IPS-18a (cell line): ENCODE data around the gene METTL21C.

ENCODE experiments used
- H3K27ac ChIP-seq: one replicate; pipeline ENCODE4 v1.5.1; 2013; ENCODE audit warnings: low read length
- H3K27me3 ChIP-seq: one replicate; pipeline ENCODE4 v1.6.1; 2013; ENCODE audit warnings: mild to moderate bottlenecking, low read length; ENCODE audit not compliant: control insufficient read depth, insufficient read depth
- H3K36me3 ChIP-seq: one replicate; pipeline ENCODE4 v1.6.1; 2013; ENCODE audit warnings: low read depth, low read length; ENCODE audit not compliant: control insufficient read depth
- H3K4me1 ChIP-seq: one replicate; pipeline ENCODE4 v1.6.1; 2013; ENCODE audit warnings: low read depth, low read length; ENCODE audit not compliant: control insufficient read depth
- H3K4me3 ChIP-seq: one replicate; pipeline ENCODE4 v1.5.1; 2013; ENCODE audit warnings: low read length
- H3K9ac ChIP-seq: one replicate; pipeline ENCODE4 v1.6.1; 2013; ENCODE audit warnings: mild to moderate bottlenecking, low read length, moderate library complexity
- H3K9me3 ChIP-seq: one replicate; pipeline ENCODE4 v1.6.1; 2013; ENCODE audit warnings: low read depth, low read length; ENCODE audit not compliant: control insufficient read depth

METTL21C gene

DNA sequence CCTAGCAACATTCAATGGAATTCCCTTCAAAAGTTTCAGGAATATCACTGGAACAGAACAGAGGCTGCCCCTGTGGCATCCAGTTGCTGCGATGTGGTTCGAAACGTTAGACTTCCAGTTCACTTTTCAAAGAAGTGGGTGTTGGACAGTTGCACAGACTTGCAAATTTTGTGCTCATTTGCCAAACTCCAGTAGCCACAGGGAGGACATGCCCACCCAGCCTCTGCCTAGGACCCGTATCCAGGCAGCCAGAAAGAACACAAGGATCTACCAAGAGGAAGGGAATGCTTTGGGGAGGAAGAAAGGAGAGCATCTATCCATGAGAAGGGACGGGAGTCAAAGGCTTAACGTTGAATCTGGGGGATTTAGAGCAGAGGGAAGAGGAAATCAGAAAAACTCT, at the start of gene METTL21C:
Gene METTL21C, minus strand, starts transcription at position 108 of the 400 bp plus-strand sequence. CDS start 546 bp downstream, outside the sequence.
- Histone ChIP-seq H3K9me3 (no peaks in the 10 kb centered on the region), H3K4me1 (peaks cover 12% of the 10 kb centered on the region), H3K4me3 (no peak within 1 kb of the TSS), H3K9ac (no peak within 1 kb of the TSS), H3K36me3 (no peaks in the 10 kb centered on the region), H3K27me3 (no peaks in the 10 kb centered on the region), H3K27ac (no peak within 1 kb of the TSS)

DNA sequence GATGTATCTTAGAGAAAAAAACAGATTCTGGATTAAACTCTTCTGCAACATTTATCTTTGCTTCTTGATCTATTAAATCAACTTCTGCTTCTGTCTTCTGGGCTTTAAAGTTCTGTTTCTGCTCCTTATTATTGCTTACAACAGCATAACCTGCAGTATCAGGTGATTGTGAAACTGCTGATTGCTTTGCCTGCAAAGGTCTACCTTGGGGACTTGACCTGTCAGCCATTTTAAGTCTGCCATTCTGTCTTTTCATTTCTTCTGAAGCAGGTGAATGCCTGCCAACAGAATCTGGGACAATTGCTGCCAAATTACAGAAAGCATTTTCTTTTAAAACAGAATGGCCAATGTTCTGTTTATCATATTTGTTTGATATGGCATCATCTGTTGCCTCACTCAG, 47.7 kb upstream of the METTL21C start:
- Histone ChIP-seq H3K27me3 (no peaks in the 10 kb centered on the region), H3K4me3 (no peak overlapping the region), H3K4me1 (no peaks in the 10 kb centered on the region), H3K27ac (no peak overlapping the region), H3K9me3 (peaks cover 11% of the 10 kb centered on the region), H3K36me3 (no peaks in the 10 kb centered on the region), H3K9ac (no peak overlapping the region)

DNA sequence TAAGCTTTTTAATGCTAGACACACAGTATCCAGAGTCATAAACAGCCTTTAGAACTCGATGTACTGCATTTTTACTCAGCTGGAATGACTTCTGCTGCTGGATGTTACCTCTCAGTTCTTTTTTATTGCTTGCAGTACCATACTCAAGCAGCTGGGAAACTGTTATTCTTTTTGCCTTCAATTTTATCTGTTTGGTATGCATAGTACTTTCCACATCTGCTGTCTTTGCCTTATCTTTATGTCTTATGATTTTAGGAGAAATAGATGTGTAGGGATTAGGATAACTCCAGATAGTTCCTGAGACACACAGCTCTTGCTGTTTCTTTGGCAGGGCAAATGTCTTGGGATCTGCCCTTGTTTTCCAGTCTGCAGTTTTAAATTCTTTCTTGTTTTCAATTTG, 47.3 kb upstream of the METTL21C start:
- no peaks in the 10 kb centered on the region for H3K27me3 ChIP-seq
- no peaks in the 10 kb centered on the region for H3K36me3 ChIP-seq
- no peaks in the 10 kb centered on the region for H3K4me1 ChIP-seq
- H3K9me3 ChIP-seq, result peaks cover 11% of the 10 kb centered on the region
- no peak overlapping the region for H3K4me3 ChIP-seq
- no peak overlapping the region for H3K27ac ChIP-seq
- H3K9ac ChIP-seq, result no peak overlapping the region

DNA sequence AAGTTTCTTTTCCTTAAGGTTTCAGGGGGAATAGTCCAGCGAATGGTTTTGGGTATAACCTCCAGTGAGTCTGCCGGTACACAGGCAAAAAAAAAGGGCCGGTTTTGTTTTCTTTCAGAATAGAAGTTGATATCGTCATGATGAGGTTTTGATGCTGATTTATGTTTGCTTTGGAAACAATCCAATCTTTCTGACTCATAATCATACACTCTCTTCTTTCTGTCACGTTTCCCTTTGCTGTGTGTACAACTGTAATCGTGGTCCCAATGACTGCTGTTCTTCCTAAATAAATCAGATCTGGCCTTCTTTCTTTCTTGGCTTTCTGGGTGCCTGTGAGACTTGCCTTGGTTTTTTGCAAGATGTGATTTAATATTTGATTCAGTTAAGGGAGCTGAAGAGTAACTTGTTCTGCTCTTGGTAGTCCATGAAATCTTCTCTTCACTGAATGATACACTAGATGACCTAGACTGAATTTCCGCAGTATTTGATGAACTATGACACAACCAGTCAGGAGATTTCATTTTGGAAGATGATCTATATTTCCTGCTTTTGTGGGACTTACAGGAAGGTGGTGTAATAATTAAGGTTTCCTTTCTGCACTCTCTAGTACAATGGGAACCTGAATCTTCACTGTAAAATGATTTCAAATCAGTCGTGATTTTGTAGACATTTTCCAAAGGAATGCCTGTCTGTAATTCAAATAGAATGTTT, 34.9 kb upstream of the METTL21C start:
- Histone ChIP-seq H3K9me3 (no peaks in the 10 kb centered on the region), H3K4me3 (no peak overlapping the region), H3K27ac (no peak overlapping the region), H3K4me1 (no peaks in the 10 kb centered on the region), H3K9ac (no peak overlapping the region), H3K36me3 (no peaks in the 10 kb centered on the region), H3K27me3 (no peaks in the 10 kb centered on the region)

DNA sequence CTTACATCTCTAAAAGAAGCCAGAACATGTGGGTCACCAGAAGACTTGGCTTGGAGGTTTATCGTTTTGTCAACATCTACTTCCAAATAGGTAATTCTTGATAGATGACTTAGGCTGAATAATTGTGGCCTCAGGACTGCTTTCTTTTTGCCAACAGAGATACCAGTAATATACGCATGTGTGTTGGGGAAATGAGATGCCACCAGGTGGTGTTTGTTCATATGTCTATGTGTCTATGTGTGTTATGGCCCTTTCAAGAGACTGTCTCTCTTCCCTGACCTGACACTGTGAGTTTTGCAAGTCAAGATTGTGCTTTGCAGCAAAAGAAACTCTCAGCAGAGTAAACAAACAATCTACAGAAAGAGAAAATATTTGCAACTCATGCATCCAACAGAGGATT, 31.6 kb upstream of the METTL21C start:
- Histone ChIP-seq H3K4me3 (no peak overlapping the region), H3K36me3 (no peaks in the 10 kb centered on the region)

DNA sequence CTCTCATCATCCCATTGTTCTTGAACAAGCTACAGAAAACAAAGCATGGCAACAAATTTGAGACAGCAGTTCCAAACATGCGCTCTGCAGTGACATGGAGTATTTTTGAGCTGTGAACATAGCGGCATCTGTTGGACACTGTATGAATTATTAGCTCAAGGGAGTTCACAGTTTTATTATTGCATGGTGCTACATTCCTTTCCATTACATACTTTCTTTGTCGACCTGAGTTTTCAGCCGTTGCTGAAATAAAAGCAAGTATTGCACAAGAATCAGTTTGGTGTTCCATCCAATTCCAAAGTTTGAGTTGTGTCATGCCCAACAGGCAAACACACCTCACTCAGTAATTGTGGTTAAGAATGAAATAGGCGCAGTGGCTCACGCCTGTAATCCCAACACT, 30.1 kb upstream of the METTL21C start:
- Histone ChIP-seq H3K9ac (no peak overlapping the region), H3K27ac (no peak overlapping the region), H3K36me3 (no peaks in the 10 kb centered on the region), H3K9me3 (no peaks in the 10 kb centered on the region), H3K27me3 (no peaks in the 10 kb centered on the region), H3K4me1 (no peaks in the 10 kb centered on the region), H3K4me3 (no peak overlapping the region)

More for the DNA sequence above, 31.6 kb upstream of the METTL21C start:
- no peaks in the 10 kb centered on the region for H3K9me3 ChIP-seq
- H3K27me3 ChIP-seq, result no peaks in the 10 kb centered on the region
- H3K4me1 ChIP-seq, result no peaks in the 10 kb centered on the region
- H3K27ac ChIP-seq, result no peak overlapping the region
- H3K9ac ChIP-seq, result no peak overlapping the region

DNA sequence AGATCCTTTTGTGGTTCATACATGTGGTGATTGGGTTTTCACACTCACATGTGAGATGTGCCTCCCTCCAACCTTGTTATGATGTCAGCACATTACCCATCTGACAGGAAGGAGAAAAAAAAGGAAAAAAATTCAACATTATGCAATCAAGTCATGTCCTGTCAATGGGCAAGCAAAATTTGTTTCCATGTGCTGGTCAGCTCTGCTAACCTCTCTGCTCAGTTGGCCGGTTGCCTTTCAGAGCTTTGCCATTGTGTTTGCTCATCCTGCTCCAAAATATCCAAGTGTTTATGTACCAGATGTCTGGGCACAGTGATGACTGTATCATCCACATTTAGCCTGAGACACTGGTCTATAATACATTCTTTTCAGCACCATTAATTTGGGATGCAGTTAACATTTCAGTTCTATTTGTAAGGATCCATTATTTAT, 27.0 kb upstream of the METTL21C start:
- Histone ChIP-seq H3K27me3 (no peaks in the 10 kb centered on the region), H3K36me3 (no peaks in the 10 kb centered on the region), H3K4me1 (no peaks in the 10 kb centered on the region), H3K9ac (no peak overlapping the region), H3K9me3 (no peaks in the 10 kb centered on the region), H3K4me3 (no peak overlapping the region), H3K27ac (no peak overlapping the region)

DNA sequence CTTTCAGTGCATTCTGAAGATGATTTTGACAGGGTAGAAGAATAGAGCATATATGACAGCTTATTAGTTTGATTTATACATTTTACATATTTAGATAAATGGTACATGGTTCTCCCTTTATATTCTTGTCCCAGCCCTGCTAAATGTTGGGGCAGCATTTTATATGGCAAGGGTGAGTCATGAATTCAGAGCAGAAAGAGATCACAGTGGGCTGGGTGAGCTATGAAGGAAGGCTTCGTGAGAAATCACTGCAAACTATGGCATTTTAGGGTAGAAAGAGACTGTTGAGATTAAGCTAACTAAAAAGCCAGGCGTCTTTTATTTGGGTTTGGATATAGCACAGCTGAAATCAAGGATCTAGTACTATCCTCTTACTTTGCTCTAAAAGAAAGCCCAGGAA, 23.9 kb upstream of the METTL21C start:
- no peaks in the 10 kb centered on the region for H3K9me3 ChIP-seq
- H3K9ac ChIP-seq, result no peak overlapping the region
- H3K27me3 ChIP-seq, result no peaks in the 10 kb centered on the region
- H3K4me3 ChIP-seq, result no peak overlapping the region
- no peaks in the 10 kb centered on the region for H3K4me1 ChIP-seq
- H3K27ac ChIP-seq, result no peak overlapping the region
- no peaks in the 10 kb centered on the region for H3K36me3 ChIP-seq

DNA sequence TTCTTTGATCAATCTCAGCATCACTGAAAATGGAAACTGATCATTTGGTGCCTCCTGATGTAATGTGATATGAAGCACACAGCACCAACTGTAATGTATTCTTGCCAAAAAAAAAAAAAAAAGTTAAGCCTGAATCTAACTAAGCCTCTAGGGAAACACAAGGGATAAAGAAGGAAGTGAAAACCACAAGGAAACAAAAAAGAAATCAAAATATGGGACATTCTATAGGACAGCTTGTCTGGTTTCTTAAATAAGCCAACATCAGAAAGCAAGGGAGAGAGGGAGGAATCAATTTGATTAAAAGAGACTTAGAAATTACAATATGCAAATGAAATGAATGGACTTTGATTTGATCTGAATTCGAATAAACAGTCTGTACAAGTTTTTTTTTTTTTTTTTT, 20.6 kb upstream of the METTL21C start:
- no peaks in the 10 kb centered on the region for H3K4me1 ChIP-seq
- H3K9me3 ChIP-seq, result no peaks in the 10 kb centered on the region
- H3K27ac ChIP-seq, result no peak overlapping the region
- no peak overlapping the region for H3K9ac ChIP-seq
- no peak overlapping the region for H3K4me3 ChIP-seq
- no peaks in the 10 kb centered on the region for H3K27me3 ChIP-seq
- H3K36me3 ChIP-seq, result no peaks in the 10 kb centered on the region

DNA sequence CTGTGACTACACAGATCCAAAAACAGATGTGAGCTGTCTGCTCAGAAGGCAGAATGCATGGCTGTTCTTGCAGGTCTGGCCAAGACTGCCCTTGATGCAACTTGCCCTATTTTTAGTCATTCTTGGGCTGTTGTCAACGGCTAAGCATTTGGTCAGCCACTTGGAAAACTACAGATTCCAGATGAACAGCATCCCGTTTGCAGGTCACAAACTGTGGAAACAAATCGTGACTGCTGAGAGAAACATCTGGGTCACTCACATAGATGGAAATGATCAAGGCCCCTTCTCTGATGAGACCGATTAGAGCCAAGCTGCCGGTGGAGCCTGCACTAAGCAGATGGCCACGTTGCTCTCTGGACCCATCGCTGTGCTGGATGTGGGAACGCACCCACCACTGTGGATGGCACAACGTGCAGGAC, 15.4 kb upstream of the METTL21C start:
- Histone ChIP-seq H3K27me3 (no peaks in the 10 kb centered on the region), H3K4me3 (no peak overlapping the region), H3K9ac (no peak overlapping the region), H3K4me1 (no peaks in the 10 kb centered on the region), H3K36me3 (no peaks in the 10 kb centered on the region), H3K9me3 (no peaks in the 10 kb centered on the region), H3K27ac (no peak overlapping the region)

DNA sequence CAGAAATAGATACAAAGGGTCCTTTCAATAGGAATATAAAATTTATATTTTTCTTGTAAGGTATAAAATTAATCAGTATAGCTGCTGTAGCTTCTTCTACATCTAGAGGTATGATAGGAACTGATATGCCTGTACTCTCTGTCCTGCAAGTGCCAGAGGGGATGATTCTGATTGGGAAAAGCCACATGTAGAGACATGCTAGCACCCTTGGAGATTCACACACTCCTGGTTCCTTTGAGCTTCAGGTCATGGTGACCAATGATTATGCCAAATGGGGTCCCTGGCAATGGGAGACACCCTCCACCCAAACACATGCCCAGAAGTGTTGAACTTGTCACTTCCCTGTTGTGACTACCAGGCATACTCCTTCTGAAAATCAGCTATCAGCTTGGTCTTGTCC, 14.7 kb upstream of the METTL21C start:
- H3K27me3 ChIP-seq, result no peaks in the 10 kb centered on the region
- H3K4me3 ChIP-seq, result no peak overlapping the region
- H3K9me3 ChIP-seq, result no peaks in the 10 kb centered on the region
- H3K36me3 ChIP-seq, result no peaks in the 10 kb centered on the region
- H3K9ac ChIP-seq, result no peak overlapping the region
- H3K4me1 ChIP-seq, result no peaks in the 10 kb centered on the region
- H3K27ac ChIP-seq, result no peak overlapping the region

DNA sequence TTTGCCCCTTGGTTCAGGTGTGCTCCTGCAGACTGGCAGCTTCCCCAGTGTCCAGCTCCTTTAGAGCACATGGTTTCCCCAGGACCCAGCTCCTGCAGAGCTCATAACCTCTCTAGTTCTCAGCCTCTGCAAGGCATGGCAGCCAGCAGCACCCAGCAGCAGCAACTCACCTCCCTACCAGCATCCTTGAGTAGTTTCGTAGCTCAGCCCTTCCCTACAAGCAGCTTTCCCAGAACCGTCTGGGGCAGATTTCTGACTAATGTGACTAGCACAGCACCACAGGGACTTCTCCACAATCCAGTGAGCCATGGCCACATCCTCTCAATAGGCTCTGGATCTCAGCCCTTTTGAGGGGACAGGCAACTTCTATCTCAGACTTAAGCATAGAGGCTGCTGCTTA, 14.1 kb upstream of the METTL21C start:
- Histone ChIP-seq H3K9ac (no peak overlapping the region), H3K27me3 (no peaks in the 10 kb centered on the region), H3K4me1 (no peaks in the 10 kb centered on the region), H3K9me3 (no peaks in the 10 kb centered on the region), H3K4me3 (no peak overlapping the region), H3K27ac (no peak overlapping the region), H3K36me3 (no peaks in the 10 kb centered on the region)
